ENCODE results near the gene DLL3. TPM values are rescaled to one million over a fixed set of nuclear protein-coding genes. Genes with fewer than 3 reads are reported as not detected.
"Not testable (repeated sequence)": the region's sequence is repeated elsewhere in the genome, so short reads cannot be mapped to it uniquely, and the experiment has no call there.

Gene DLL3
- total RNA-seq, 4 donors from 2014 or later: not detected

GRCh38 chr19:39473443-39473960 lies 25.2 kb upstream of the DLL3 start:
- WGBS, 2 donors (ENCODE audit: low coverage in 1 of 2): 87 to 100% methylated on average over 2 to 11 of the region's 11 CpGs
- no peak for DNase-seq
- in situ Hi-C loops (cut with MboI; ENCODE audit: low pct_ligation_motif_present in 1 of 4, low pct_unique_long_range_greater_than_20kb in 1 of 4, low sequenced_read_pairs in 3 of 4) (no loop called here), intact Hi-C loops (cut with DNase I; ENCODE audit: low total_unique reads) (loop anchor here (10.0 kb wide), 1 partner anchor 61 kb away; the partner anchor contains the start of gene EID2B)
- H3K4me1 ChIP-seq: no peaks in the 10 kb centered on the region
- H3K9me3 ChIP-seq: no peaks in the 10 kb centered on the region
- no peak overlapping the region for H3K4me3 ChIP-seq
- H3K27ac ChIP-seq: no peak overlapping the region
- no peaks in the 10 kb centered on the region for H3K27me3 ChIP-seq
- TF ChIP-seq POLR2AphosphoS5 (IDR thresholded peaks at IDR 0.05) (no peak), EP300 (IDR thresholded peaks at IDR 0.05; ENCODE audit: low read depth) (no peak), CTCF (IDR thresholded peaks at IDR 0.05) (no peak), POLR2A (IDR thresholded peaks at IDR 0.05) (no peak)
- H3K36me3 ChIP-seq: peaks cover 0 to 58% (median 28%) of the 10 kb centered on the region in 4 donors

- intact Hi-C loops (cut with DNase I; ENCODE audit: low total_unique reads) (loop anchor here (10.0 kb wide), 1 partner anchor 61 kb away; the partner anchor contains the start of gene EID2B), in situ Hi-C loops (cut with MboI; ENCODE audit: low pct_ligation_motif_present in 1 of 4, low pct_unique_long_range_greater_than_20kb in 1 of 4, low sequenced_read_pairs in 3 of 4) (no loop called here)
- H3K36me3 ChIP-seq: peaks cover 0 to 51% (median 25%) of the 10 kb centered on the region in 4 donors
- DNase-seq: peak; percentile 50
- no peaks in the 10 kb centered on the region for H3K9me3 ChIP-seq
- WGBS, 2 donors (ENCODE audit: low coverage in 1 of 2): 47 to 70% methylated on average over 2 to 9 of the region's 9 CpGs
- no peaks in the 10 kb centered on the region for H3K4me1 ChIP-seq
- TF ChIP-seq POLR2A (IDR thresholded peaks at IDR 0.05) (no peak), EP300 (IDR thresholded peaks at IDR 0.05; ENCODE audit: low read depth) (no peak), POLR2AphosphoS5 (IDR thresholded peaks at IDR 0.05) (no peak), CTCF (IDR thresholded peaks at IDR 0.05) (peak; percentile 70 to 83 (median 78))
- no peak overlapping the region for H3K27ac ChIP-seq
- H3K4me3 ChIP-seq: no peak overlapping the region
- no peaks in the 10 kb centered on the region for H3K27me3 ChIP-seq
Measured at GRCh38 chr19:39474139-39474620, 24.6 kb upstream of the DLL3 start.

- no peak overlapping the region for H3K4me3 ChIP-seq
- H3K4me1 ChIP-seq: peaks cover 0 to 7% (median 4%) of the 10 kb centered on the region in 4 donors
- in situ Hi-C loops (cut with MboI; ENCODE audit: low pct_ligation_motif_present in 1 of 4, low pct_unique_long_range_greater_than_20kb in 1 of 4, low sequenced_read_pairs in 3 of 4) (no loop called here), intact Hi-C loops (cut with DNase I; ENCODE audit: low total_unique reads) (loop anchor here (10.0 kb wide), 1 partner anchor 59 kb away; the partner anchor contains the start of gene EID2B)
- H3K36me3 ChIP-seq: peaks cover 0 to 38% (median 17%) of the 10 kb centered on the region in 4 donors
- 100% methylated on average over 2 of the region's 2 CpGs; no CpG with 5 or more reads in 1 of the 2 donors for WGBS, 2 donors (ENCODE audit: low coverage in 1 of 2)
- TF ChIP-seq EP300 (IDR thresholded peaks at IDR 0.05; ENCODE audit: low read depth) (no peak), POLR2AphosphoS5 (IDR thresholded peaks at IDR 0.05) (no peak), POLR2A (IDR thresholded peaks at IDR 0.05) (no peak), CTCF (IDR thresholded peaks at IDR 0.05) (no peak)
- no peaks in the 10 kb centered on the region for H3K27me3 ChIP-seq
- no peak for DNase-seq
- no peaks in the 10 kb centered on the region for H3K9me3 ChIP-seq
- H3K27ac ChIP-seq: no peak overlapping the region
Measured at GRCh38 chr19:39475748-39476147, 23.0 kb upstream of the DLL3 start.

- intact Hi-C loops (cut with DNase I; ENCODE audit: low total_unique reads): loop anchor here (10.0 kb wide), 1 partner anchor 55 kb away; the partner anchor contains the start of gene EID2B
Measured at GRCh38 chr19:39479319-39479801, 19.4 kb upstream of the DLL3 start.

More at GRCh38 chr19:39479319-39479801, 19.4 kb upstream of the DLL3 start:
- DNase-seq; in situ Hi-C loops (cut with MboI; ENCODE audit: low pct_ligation_motif_present in 1 of 4, low pct_unique_long_range_greater_than_20kb in 1 of 4, low sequenced_read_pairs in 3 of 4); H3K27me3 ChIP-seq; H3K4me3 ChIP-seq; H3K9me3 ChIP-seq: not testable (repeated sequence)
- Histone ChIP-seq H3K4me1 (peaks cover 7 to 17% (median 16%) of the 10 kb centered on the region in 4 donors), H3K36me3 (peaks cover 0 to 13% (median 2%) of the 10 kb centered on the region in 4 donors), H3K27ac (peak overlapping the region in 1 of 4 donors; percentile 86)
- 85 to 96% methylated on average over 9 to 11 of the region's 11 CpGs for WGBS, 2 donors (ENCODE audit: low coverage in 1 of 2)
